ENCODE results near the gene DNMBP.

DNA sequence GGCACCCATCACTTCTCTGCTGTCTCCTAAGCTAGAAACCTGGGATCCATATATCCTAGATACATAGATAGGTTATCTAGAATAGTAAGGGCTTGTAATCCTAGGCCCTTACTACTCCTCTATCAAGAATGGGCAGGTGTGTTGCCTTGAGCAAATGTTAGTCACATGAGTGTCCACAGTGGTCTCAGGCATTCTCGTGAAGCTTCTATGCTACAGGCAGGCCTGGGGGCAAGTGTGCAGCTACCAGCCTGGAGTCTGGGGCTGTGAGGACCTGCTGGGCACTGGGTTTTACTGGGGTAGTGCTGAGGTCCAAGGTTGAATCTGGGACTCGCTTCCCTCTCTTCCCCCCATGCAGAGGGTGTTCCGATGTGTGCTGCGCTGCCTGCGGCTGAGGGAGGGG is 135.9 kb downstream of the DNMBP start:
- TF ChIP-seq, protein P1, sequence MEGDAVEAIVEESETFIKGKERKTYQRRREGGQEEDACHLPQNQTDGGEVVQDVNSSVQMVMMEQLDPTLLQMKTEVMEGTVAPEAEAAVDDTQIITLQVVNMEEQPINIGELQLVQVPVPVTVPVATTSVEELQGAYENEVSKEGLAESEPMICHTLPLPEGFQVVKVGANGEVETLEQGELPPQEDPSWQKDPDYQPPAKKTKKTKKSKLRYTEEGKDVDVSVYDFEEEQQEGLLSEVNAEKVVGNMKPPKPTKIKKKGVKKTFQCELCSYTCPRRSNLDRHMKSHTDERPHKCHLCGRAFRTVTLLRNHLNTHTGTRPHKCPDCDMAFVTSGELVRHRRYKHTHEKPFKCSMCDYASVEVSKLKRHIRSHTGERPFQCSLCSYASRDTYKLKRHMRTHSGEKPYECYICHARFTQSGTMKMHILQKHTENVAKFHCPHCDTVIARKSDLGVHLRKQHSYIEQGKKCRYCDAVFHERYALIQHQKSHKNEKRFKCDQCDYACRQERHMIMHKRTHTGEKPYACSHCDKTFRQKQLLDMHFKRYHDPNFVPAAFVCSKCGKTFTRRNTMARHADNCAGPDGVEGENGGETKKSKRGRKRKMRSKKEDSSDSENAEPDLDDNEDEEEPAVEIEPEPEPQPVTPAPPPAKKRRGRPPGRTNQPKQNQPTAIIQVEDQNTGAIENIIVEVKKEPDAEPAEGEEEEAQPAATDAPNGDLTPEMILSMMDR (IDR thresholded peaks at IDR 0.05; ENCODE audit: insufficient read depth, low read length), result no peak
- no peak for TF ChIP-seq POLR2AphosphoS5 (IDR thresholded peaks at IDR 0.05; ENCODE audit: low read depth)
- TF ChIP-seq, protein P2, sequence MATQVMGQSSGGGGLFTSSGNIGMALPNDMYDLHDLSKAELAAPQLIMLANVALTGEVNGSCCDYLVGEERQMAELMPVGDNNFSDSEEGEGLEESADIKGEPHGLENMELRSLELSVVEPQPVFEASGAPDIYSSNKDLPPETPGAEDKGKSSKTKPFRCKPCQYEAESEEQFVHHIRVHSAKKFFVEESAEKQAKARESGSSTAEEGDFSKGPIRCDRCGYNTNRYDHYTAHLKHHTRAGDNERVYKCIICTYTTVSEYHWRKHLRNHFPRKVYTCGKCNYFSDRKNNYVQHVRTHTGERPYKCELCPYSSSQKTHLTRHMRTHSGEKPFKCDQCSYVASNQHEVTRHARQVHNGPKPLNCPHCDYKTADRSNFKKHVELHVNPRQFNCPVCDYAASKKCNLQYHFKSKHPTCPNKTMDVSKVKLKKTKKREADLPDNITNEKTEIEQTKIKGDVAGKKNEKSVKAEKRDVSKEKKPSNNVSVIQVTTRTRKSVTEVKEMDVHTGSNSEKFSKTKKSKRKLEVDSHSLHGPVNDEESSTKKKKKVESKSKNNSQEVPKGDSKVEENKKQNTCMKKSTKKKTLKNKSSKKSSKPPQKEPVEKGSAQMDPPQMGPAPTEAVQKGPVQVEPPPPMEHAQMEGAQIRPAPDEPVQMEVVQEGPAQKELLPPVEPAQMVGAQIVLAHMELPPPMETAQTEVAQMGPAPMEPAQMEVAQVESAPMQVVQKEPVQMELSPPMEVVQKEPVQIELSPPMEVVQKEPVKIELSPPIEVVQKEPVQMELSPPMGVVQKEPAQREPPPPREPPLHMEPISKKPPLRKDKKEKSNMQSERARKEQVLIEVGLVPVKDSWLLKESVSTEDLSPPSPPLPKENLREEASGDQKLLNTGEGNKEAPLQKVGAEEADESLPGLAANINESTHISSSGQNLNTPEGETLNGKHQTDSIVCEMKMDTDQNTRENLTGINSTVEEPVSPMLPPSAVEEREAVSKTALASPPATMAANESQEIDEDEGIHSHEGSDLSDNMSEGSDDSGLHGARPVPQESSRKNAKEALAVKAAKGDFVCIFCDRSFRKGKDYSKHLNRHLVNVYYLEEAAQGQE (IDR thresholded peaks at IDR 0.05; ENCODE audit: insufficient replicate concordance, low read depth), result no peak

All from HL-60 (cell line).